Uterus (tissue), 4 donors: Measurements from ENCODE around the gene STRN3. TPM values are rescaled to one million over a fixed set of nuclear protein-coding genes. Genes with fewer than 3 reads are reported as not detected.

Experiments used
- DNase-seq, 2 donors: peaks; one replicate each; pipeline ENCODE4 v3.0.0-alpha.2; 2019 to 2020
- H3K27ac ChIP-seq, 2 donors: fragments of 200-600 bp; sonication (generic); 1 replicate in 1 of 2; 2 replicates in 1 of 2; pipeline ENCODE4 v1.5.1; 2016 to 2018
- H3K27me3 ChIP-seq, 2 donors: fragments of 200-600 bp; sonication (generic); one replicate each; pipeline ENCODE4 v1.5.1; 2018 to 2019; ENCODE audit warnings: control low read depth in 1 of 2
- H3K36me3 ChIP-seq, 2 donors: fragments of 200-600 bp; sonication (generic); one replicate each; pipeline ENCODE4 v1.5.1; 2019; ENCODE audit warnings: control low read depth in 1 of 2
- H3K4me1 ChIP-seq, 2 donors: fragments of 200-600 bp; sonication (generic); one replicate each; pipeline ENCODE4 v1.5.1; 2018 to 2019; ENCODE audit warnings: control low read depth in 1 of 2
- H3K4me3 ChIP-seq, 2 donors: fragments of 200-600 bp; sonication (generic); 1 replicate in 1 of 2; 2 replicates in 1 of 2; pipeline ENCODE4 v1.5.1; 2018 to 2019; ENCODE audit warnings: mild to moderate bottlenecking in 1 of 2
- H3K9me3 ChIP-seq, 2 donors: fragments of 200-600 bp; sonication (generic); one replicate each; pipeline ENCODE4 v1.5.1; 2019; ENCODE audit warnings: control low read depth in 1 of 2
- CTCF ChIP-seq, 4 experiments: fragments of 200-600 bp in 2 of 4; fragments of 450-650 bp in 2 of 4; sonication (generic) in 2 of 4; IDR thresholded peaks; one replicate each; pipeline ENCODE4 v1.5.1; 2016 to 2019; ENCODE audit warnings: antibody characterized with exemption in 4 of 4, mild to moderate bottlenecking in 2 of 4, moderate library complexity in 1 of 4
- POLR2A ChIP-seq, 2 donors: fragments of 450-650 bp; IDR thresholded peaks; one replicate each; pipeline ENCODE4 v1.6.1; 2016; ENCODE audit warnings: antibody characterized with exemption in 2 of 2, mild to moderate bottlenecking in 1 of 2, moderate library complexity in 1 of 2
- intact Hi-C: fragments of 100-400 bp; cut with DNase I; formaldehyde crosslinking; loops from one replicate; pipeline ENCODE4 v1.15.1; 2023; ENCODE audit warnings: low total_unique reads
- total RNA-seq, 4 donors: library from RNA; depleted of rRNA in 3 of 4; stranded (reverse); fragments of >200 nt in 3 of 4; gene quantifications; one replicate each; pipeline versions ENCODE4 v1.1.0 to v1.2.4, GENCODE V29; 2014 to 2023
- donor health status: DM: yes; HTN: yes; CAD: no.

Gene STRN3
- total RNA-seq, 4 donors from 2014 or later, result 25.9 to 82.0 (median 65.0) TPM

DNA sequence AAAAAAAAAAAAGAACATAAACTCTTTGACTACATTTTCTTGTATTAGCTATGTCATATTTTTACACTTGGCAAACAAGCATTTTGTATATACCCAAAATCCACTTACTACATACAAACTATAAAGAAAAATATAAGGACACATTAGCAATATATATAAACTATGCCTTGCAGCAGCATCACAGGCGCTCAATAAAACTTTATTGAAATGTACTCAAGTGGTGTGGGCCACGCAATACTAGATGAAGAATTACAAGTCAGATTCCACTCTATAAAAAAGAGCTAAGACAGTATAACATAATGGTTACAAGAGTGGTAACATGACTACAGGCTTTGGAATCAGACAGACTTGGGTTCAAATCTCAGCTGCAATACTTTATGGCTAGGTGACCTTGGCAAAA, 3.8 kb downstream of the STRN3 start:
- Histone ChIP-seq H3K4me3 (no peak overlapping the region), H3K4me1 (peaks cover 0 to 8% of the 10 kb centered on the region in 2 donors), H3K27ac (no peak overlapping the region), H3K9me3 (no peaks in the 10 kb centered on the region), H3K27me3 (no peaks in the 10 kb centered on the region), H3K36me3 (no peaks in the 10 kb centered on the region)
- TF ChIP-seq CTCF (IDR thresholded peaks at IDR 0.05), result no peak
- DNase-seq, result no peak
- intact Hi-C loops, result no loop called here

DNA sequence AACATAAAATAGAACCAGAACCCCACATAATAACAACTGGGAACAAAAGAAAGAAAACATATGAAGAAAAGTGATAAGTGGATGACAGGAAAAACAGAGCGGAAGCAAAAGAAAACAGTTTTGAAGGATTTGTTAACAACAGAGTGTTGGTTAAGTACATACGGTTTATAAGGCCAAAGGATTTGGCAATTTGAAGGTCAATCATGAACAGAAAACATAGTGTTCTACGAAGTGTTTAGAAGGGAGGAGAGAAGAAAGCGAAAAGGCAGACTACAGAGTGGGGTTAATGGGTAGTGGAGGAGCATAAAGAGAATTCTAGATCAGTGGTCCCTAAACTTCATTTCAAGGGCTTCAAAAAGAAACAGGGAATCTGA, 4.6 kb downstream of the STRN3 start:
- no peaks in the 10 kb centered on the region for H3K9me3 ChIP-seq
- no peak for DNase-seq
- H3K36me3 ChIP-seq, result no peaks in the 10 kb centered on the region
- peaks cover 0 to 8% of the 10 kb centered on the region in 2 donors for H3K4me1 ChIP-seq
- no peak overlapping the region for H3K4me3 ChIP-seq
- H3K27me3 ChIP-seq, result no peaks in the 10 kb centered on the region
- TF ChIP-seq POLR2A (IDR thresholded peaks at IDR 0.05), result no peak
- TF ChIP-seq CTCF (IDR thresholded peaks at IDR 0.05), result no peak
- intact Hi-C loops, result no loop called here
- H3K27ac ChIP-seq, result no peak overlapping the region

GRCh38 chr14:31020834-31021575, 5.2 kb downstream of the STRN3 start:
- no peak overlapping the region for H3K4me3 ChIP-seq
- H3K27me3 ChIP-seq, result no peaks in the 10 kb centered on the region
- no peak for DNase-seq
- no peaks in the 10 kb centered on the region for H3K36me3 ChIP-seq
- intact Hi-C loops, result no loop called here
- no peak overlapping the region for H3K27ac ChIP-seq
- H3K4me1 ChIP-seq, result peaks cover 0 to 8% of the 10 kb centered on the region in 2 donors
- TF ChIP-seq POLR2A (IDR thresholded peaks at IDR 0.05) (no peak), CTCF (IDR thresholded peaks at IDR 0.05) (no peak)
- H3K9me3 ChIP-seq, result no peaks in the 10 kb centered on the region

- intact Hi-C loops, result no loop called here
- H3K4me1 ChIP-seq, result no peaks in the 10 kb centered on the region
Measured at GRCh38 chr14:31018057-31018645, 8.0 kb downstream of the STRN3 start.

More at GRCh38 chr14:31018057-31018645, 8.0 kb downstream of the STRN3 start:
- Histone ChIP-seq H3K27ac (no peak overlapping the region), H3K4me3 (no peak overlapping the region), H3K36me3 (no peaks in the 10 kb centered on the region), H3K9me3 (no peaks in the 10 kb centered on the region), H3K27me3 (no peaks in the 10 kb centered on the region)
- TF ChIP-seq POLR2A (IDR thresholded peaks at IDR 0.05) (no peak), CTCF (IDR thresholded peaks at IDR 0.05) (no peak)
- DNase-seq, result no peak
